ENCODE results near the gene PHACTR2.

Gene PHACTR2

DNA sequence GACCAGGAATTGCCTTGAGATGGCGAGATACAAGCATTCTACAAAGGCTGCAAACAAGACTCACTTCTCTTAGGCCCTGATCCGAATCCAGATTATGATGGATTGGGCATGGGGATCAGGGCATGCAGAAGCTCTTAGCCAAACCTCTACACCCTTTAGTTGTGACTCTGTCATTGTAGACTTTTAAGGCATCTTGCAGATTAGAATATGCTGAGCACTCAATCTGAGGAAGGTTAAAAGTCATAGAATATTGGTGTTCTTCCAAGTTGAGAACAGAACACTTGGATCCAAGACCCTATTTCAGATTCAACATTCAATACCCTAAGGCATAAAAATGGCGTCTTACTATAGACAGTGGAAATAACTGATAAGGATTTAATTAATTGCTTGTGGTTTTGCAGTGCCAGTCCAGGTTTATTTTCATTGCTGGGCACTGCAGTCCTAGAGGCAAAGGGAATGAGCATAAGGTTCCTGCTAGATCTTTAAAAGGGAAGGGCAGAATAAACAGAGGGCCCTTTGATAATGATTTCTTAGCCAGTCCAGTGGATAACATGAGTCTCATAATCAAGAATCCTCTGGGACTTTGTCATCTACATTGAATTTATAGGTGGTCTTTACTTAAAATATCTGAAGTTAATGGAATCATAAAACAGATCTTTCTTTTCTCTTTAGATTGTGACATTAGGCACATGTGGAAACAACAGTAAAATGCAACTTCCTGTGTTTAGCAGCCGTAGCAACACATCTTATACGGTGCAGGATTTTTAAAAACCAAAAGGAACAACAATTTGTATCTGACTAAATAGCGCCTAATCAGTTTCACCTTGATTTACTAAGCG is 17.6 kb downstream of the PHACTR2 start:
- H3K27ac ChIP-seq: no peak overlapping the region
- TF ChIP-seq, protein P1, sequence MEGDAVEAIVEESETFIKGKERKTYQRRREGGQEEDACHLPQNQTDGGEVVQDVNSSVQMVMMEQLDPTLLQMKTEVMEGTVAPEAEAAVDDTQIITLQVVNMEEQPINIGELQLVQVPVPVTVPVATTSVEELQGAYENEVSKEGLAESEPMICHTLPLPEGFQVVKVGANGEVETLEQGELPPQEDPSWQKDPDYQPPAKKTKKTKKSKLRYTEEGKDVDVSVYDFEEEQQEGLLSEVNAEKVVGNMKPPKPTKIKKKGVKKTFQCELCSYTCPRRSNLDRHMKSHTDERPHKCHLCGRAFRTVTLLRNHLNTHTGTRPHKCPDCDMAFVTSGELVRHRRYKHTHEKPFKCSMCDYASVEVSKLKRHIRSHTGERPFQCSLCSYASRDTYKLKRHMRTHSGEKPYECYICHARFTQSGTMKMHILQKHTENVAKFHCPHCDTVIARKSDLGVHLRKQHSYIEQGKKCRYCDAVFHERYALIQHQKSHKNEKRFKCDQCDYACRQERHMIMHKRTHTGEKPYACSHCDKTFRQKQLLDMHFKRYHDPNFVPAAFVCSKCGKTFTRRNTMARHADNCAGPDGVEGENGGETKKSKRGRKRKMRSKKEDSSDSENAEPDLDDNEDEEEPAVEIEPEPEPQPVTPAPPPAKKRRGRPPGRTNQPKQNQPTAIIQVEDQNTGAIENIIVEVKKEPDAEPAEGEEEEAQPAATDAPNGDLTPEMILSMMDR (IDR thresholded peaks at IDR 0.05): no peak
- no peak for TF ChIP-seq ZFX (IDR thresholded peaks at IDR 0.05; ENCODE audit: borderline replicate concordance)

DNA sequence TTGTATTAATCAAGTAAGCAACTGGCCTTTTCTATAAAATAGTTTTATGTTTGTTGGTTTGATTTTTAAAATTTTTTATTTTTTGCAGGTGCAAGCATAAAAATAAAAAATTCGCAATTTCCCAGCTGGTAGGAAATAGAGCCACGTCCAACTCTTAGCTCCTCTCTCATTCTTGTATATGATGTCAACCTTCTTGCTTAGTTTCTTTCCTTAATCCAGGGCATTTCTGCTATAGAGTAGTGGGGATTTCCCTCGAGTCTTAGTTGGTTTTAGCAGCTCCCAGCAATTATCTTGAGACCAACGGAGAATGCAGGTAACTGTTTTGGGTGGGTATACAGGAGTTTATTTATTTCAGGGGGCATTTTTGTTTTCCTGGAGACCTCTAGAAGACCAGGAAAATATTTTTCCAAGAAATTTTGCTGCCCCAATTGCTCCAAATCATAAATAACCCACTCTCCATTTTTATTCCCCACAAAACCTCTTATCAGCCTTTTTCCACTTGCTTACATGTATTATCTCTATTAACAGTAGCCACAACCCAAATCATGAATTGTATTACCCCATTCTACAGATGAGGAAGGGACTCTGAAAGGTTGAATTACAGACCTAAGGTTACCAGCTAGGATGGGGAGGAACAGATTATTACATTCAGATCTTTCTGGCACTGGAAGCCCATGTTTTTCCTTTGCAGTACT is 18.4 kb downstream of the PHACTR2 start:
- no peak overlapping the region for H3K27ac ChIP-seq
- no peak for TF ChIP-seq ZFX (IDR thresholded peaks at IDR 0.05; ENCODE audit: borderline replicate concordance)
- TF ChIP-seq, protein P1 (IDR thresholded peaks at IDR 0.05): no peak

DNA sequence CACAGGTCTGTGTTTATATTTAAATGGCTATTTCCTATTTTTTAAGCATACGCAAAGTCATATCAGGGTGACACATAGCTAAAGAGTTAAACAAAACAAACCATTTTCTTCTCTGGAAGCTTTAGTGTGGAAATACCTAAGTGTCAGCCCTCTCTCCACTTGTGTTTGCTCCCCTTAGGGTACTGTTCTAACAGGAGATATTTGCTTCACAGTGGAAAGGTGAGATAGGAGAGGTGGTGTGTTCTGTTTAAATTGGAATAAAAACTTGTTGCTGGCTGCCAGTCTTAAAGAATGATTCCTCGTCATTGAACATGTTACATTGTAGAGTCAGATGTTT is 18.9 kb downstream of the PHACTR2 start:
- no peak for TF ChIP-seq ZFX (IDR thresholded peaks at IDR 0.05; ENCODE audit: borderline replicate concordance)
- TF ChIP-seq, protein P1 (IDR thresholded peaks at IDR 0.05): no peak
- no peak overlapping the region for H3K27ac ChIP-seq

DNA sequence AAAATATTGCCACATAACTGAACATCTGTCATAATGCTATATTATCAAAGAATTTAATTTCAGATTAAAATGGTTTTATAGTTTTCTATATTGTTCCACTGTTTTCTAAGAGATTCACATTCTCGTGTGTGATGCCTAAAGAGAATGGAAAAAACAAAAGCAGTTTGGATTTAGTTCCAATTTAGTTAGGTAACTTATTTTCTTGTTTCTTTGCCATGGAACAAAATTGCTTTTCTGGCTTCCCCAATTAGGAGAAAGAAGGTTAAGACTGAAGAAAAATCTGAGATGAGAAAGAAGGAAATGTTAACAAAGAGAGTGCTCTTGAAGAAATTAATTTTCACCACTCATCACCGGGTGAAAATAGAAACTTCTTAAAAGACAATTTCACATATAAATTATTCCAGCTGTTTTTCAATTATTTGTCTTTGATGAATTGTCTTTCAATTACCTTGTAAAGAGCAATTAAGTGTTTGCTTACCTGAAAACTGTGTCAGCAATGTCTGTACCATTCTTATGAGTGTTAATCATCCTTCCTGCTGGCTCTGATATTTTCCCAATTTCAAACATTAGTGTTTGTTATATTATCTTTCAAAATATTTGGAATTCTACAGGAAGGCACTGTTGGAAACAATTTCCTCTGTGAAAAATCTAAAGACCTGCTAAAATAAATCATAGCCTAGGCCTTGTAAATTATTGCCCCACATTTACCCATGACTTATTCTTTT is 19.5 kb downstream of the PHACTR2 start:
- H3K27ac ChIP-seq: no peak overlapping the region

DNA sequence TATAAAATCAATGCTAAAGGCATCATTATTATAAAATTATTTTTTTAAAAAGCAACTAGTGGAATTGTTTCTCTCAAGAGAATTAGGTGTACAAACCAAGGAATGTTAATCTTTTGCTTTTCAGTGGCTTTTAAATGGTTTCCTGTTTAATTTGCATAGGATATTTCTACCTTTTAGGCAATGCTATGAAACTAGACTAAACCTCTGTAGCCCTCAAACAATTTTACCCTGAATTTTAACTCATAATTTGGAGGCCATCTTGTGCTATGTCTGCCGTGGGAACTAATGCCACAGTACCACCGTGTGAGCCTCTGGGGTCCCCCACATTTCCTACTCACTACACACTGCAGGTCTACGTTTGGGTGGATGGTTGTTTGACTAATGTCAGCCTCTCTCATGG is 20.6 kb downstream of the PHACTR2 start:
- H3K27ac ChIP-seq: no peak overlapping the region
- TF ChIP-seq ZFX (IDR thresholded peaks at IDR 0.05; ENCODE audit: borderline replicate concordance): no peak
- TF ChIP-seq, protein P1 (IDR thresholded peaks at IDR 0.05): no peak

More for the DNA sequence above, 19.5 kb downstream of the PHACTR2 start:
- TF ChIP-seq, protein P1 (IDR thresholded peaks at IDR 0.05): no peak
- TF ChIP-seq ZFX (IDR thresholded peaks at IDR 0.05; ENCODE audit: borderline replicate concordance): no peak

DNA sequence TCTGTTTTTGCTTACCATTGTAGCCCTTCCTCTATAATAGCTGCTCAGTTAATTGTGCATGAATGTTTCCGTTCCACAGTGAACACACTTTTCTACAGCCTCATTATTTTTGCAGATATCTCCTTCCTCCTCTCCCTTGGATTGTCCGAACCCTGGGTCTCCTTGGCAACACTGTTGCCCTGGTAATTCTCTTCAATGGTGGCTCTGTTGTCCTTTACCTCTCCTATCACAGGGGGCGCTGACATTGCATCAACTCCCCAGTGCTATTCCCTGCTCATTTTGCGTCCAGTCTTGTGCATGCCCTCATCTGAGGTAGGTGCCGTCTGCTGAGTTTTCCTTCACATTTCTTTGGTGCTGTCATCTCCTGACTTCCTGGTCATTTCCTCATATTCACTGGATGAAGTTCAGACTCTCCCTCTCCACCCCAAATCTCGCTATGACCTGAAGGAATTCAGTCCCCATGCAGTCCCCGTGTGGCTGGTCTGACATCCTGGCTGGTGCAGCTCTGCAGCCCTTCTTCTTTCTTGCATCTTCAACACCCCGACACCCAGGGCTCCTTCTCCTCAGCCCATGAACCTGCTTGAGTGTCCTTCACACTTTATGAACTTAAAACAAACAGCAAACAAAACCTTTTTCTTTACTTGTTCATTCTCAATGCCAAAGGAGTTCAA is 21.1 kb downstream of the PHACTR2 start:
- TF ChIP-seq, protein P1 (IDR thresholded peaks at IDR 0.05): 0 out of 2 replicates have a peak, but pooled peaks have one; percentile 7
- no peak for TF ChIP-seq ZFX (IDR thresholded peaks at IDR 0.05; ENCODE audit: borderline replicate concordance)
- no peak overlapping the region for H3K27ac ChIP-seq

Data from 22Rv1 (cell line).